K562 (cell line): ENCODE data around the gene USP32. TPM values are rescaled to one million over a fixed set of nuclear protein-coding genes. Genes with fewer than 3 reads are reported as not detected.

Experiments used
- BCLAF1 ChIP-seq, 2 experiments: fragments of 450-650 bp in 1 of 2; IDR thresholded peaks; 2 replicates each; pipeline ENCODE4 v1.6.1; 2011 to 2017; ENCODE audit warnings: low read depth in 2 of 2, antibody characterized with exemption in 1 of 2, borderline replicate concordance in 1 of 2, low read length in 1 of 2, mild to moderate bottlenecking in 1 of 2, mixed read lengths in 1 of 2; ENCODE audit not compliant: control insufficient read depth in 1 of 2
- E2F1 ChIP-seq: sonication (generic); formaldehyde crosslinking; IDR thresholded peaks from 2 replicates; pipeline ENCODE4 v1.8.1; 2023; ENCODE audit warnings: mild to moderate bottlenecking, missing genetic modification reagents, moderate library complexity
- ETS2 ChIP-seq: IDR thresholded peaks from 2 replicates; pipeline ENCODE4 v1.6.1; 2016; ENCODE audit warnings: borderline replicate concordance, missing genetic modification characterization, mild to moderate bottlenecking, moderate library complexity, missing compliant biosample characterization; ENCODE audit not compliant: poor library complexity, severe bottlenecking
- FUS ChIP-seq: fragments of 200-400 bp; formaldehyde crosslinking; optimal IDR thresholded peaks from 2 replicates; pipeline ENCODE3; 2017; ENCODE audit warnings: low read depth, low read length
- NFRKB ChIP-seq: fragments of 450-650 bp; IDR thresholded peaks from 2 replicates; pipeline ENCODE4 v1.6.1; 2016; ENCODE audit warnings: low read depth
- NR2C2 ChIP-seq, 2 experiments: fragments of 200-800 bp in 1 of 2; sonication (Bioruptor generic) in 1 of 2; sonication (generic) in 1 of 2; formaldehyde crosslinking in 1 of 2; IDR thresholded peaks; 2 replicates each; pipeline versions ENCODE4 v1.6.1 to v1.8.0; 2016 to 2022; ENCODE audit warnings: mild to moderate bottlenecking in 1 of 2, missing compliant biosample characterization in 1 of 2, missing genetic modification characterization in 1 of 2, missing genetic modification reagents in 1 of 2
- RBM15 ChIP-seq: fragments of 200-400 bp; formaldehyde crosslinking; IDR thresholded peaks from 2 replicates; pipeline ENCODE4 v1.6.1; 2018; ENCODE audit warnings: mild to moderate bottlenecking, low read length, moderate library complexity; ENCODE audit not compliant: insufficient read depth
- RHOXF2B ChIP-seq: fragments of 250-450 bp; sonication (Bioruptor Pico); conservative IDR thresholded peaks from 2 replicates; pipeline ENCODE4 v1.5.1; 2021
- SAFB ChIP-seq: fragments of 200-400 bp; formaldehyde crosslinking; IDR thresholded peaks from 2 replicates; pipeline ENCODE4 v1.6.1; 2017; ENCODE audit warnings: low read depth, low read length, borderline replicate concordance
- SRSF9 ChIP-seq: fragments of 200-400 bp; formaldehyde crosslinking; IDR thresholded peaks from 2 replicates; pipeline ENCODE4 v1.6.1; 2017; ENCODE audit warnings: low read depth, low read length, borderline replicate concordance
- TBL1XR1 ChIP-seq, 2 experiments: IDR thresholded peaks; 2 replicates each; pipeline ENCODE4 v1.6.1; 2012; ENCODE audit warnings: improper control_type of control experiment in 2 of 2, low read length in 2 of 2, mild to moderate bottlenecking in 1 of 2
- XRCC3 ChIP-seq: fragments of 450-650 bp; IDR thresholded peaks from 2 replicates; pipeline ENCODE4 v1.6.1; 2017; ENCODE audit warnings: mild to moderate bottlenecking, moderate library complexity
- ZBTB49 ChIP-seq: sonication (generic); formaldehyde crosslinking; IDR thresholded peaks from 2 replicates; pipeline ENCODE4 v1.8.0; 2022; ENCODE audit warnings: missing genetic modification reagents, mild to moderate bottlenecking, borderline replicate concordance
- ZNF175 ChIP-seq: fragments of 200-800 bp; sonication (Bioruptor generic); IDR thresholded peaks from 2 replicates; pipeline ENCODE4 v1.6.1; 2016; ENCODE audit warnings: low read depth, mild to moderate bottlenecking, missing genetic modification characterization, missing compliant biosample characterization
- ZNF217 ChIP-seq: sonication (generic); formaldehyde crosslinking; IDR thresholded peaks from 2 replicates; pipeline ENCODE4 v1.8.0; 2022; ENCODE audit warnings: mild to moderate bottlenecking, missing genetic modification reagents
- ZNF592 ChIP-seq: fragments of 450-650 bp; IDR thresholded peaks from 2 replicates; pipeline ENCODE4 v1.6.1; 2017; ENCODE audit warnings: antibody characterized with exemption, mild to moderate bottlenecking
- ZNF696 ChIP-seq: fragments of 250-450 bp; sonication (Bioruptor Pico); conservative IDR thresholded peaks from 2 replicates; pipeline ENCODE4 v1.4.0; 2020; ENCODE audit warnings: mild to moderate bottlenecking, moderate library complexity
- polyA plus RNA-seq, 8 experiments: library from polyadenylated mRNA; depleted of rRNA in 4 of 8; stranded (reverse) in 5 of 8; unstranded in 3 of 8; fragments of >200 nt; fragmentation: Nextera tagmentation in 2 of 8; fragmentation: Illumina TruSeq in 1 of 8; extraction: Ambion mirVana in 2 of 8; extraction: Trizol in 1 of 8; gene quantifications; 2 replicates each; pipeline versions ENCODE4 v1.2.1 to v1.2.3, GENCODE V29; 2011 to 2014; ENCODE audit warnings: inconsistent platforms in 1 of 8, missing spikeins in 1 of 8
- total RNA-seq, 7 experiments: library from RNA; depleted of rRNA in 6 of 7; stranded (reverse); fragments of >200 nt in 6 of 7; fragmentation: Illumina TruSeq in 2 of 7; extraction: Trizol in 2 of 7; gene quantifications; 2 replicates each; pipeline versions ENCODE4 v1.2.1 to v1.2.3, GENCODE V29; 2011 to 2021; ENCODE audit warnings: low replicate concordance in 1 of 7

The USP32 gene
- total and polyA plus RNA-seq, 9 of the 15 experiments (the other 6 are each of a cell fraction or from before 2014, with no cell fraction given), result 18.0 to 69.3 (median 47.1) TPM

GRCh38 chr17:60388742-60389141, 3.2 kb downstream of the USP32 start (continued):
- no peak for TF ChIP-seq SAFB
- TF ChIP-seq ZNF696 (CRISPR knock-in tag), result no peak
- no peak for TF ChIP-seq RHOXF2B (CRISPR knock-in tag)
- TF ChIP-seq SRSF9, result no peak
- no peak for TF ChIP-seq ZNF592
- no peak for TF ChIP-seq RBM15
- TF ChIP-seq TBL1XR1 (IDR thresholded peaks at IDR 0.05; ENCODE audit: low read length in 2 of 2), result peak in 1 of 2 experiments; percentile 56; a peak in 1 of 4 replicates
- no peak for TF ChIP-seq BCLAF1 (IDR thresholded peaks at IDR 0.05; ENCODE audit: borderline replicate concordance in 1 of 2, control insufficient read depth in 1 of 2, low read depth in 2 of 2, low read length in 1 of 2)
- TF ChIP-seq FUS, result no peak
- TF ChIP-seq E2F1 (CRISPR knock-in tag), result no peak
- no peak for TF ChIP-seq XRCC3
- TF ChIP-seq NR2C2 (CRISPR knock-in tag; IDR thresholded peaks at IDR 0.05), result no peak
- TF ChIP-seq NR2C2 (tag; IDR thresholded peaks at IDR 0.05), result no peak
- no peak for TF ChIP-seq ETS2 (tag)
- TF ChIP-seq ZNF217 (CRISPR knock-in tag), result no peak
- TF ChIP-seq ZBTB49 (CRISPR knock-in tag), result no peak
- no peak for TF ChIP-seq NFRKB
- TF ChIP-seq ZNF175 (CRISPR knock-in tag), result no peak
